Measurements from ENCODE around the gene MOCOS. TPM values are rescaled to one million over a fixed set of nuclear protein-coding genes. Genes with fewer than 3 reads are reported as not detected.

MOCOS gene
- total RNA-seq, 2 experiments from 2014 or later, result 0.21 to 0.47 TPM

DNA sequence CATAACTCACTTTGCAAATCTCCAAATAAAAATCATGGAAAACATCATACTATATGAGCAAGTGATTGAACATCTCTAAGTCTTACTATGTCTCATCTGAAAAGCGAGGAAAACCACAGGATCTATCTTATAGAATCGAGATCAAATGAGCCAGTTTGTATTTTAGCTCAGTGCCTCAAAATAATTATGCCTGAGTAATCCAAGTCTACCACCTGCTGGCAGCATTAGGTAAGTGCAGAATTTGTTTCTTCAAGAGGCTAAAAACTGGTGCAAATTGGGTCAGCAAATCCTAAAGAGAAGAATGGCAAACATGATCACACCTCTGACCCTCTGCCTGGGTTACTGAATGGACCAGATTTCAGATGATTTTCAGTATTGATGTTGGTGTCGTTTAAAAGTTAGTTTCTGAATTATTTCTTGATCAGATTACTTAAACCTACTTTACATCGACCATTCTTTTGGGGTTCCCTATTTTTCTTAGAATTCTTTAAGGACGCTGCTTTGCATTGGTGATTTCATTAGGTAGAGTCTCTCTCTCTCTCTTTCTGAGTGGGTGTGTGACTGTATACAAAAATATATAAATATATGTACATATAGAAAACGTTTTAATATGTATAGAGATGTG is 97.5 kb downstream of the MOCOS start:
- DNase-seq (peak; percentile 59), ATAC-seq (no peak)
- H3K36me3 Mint-ChIP-seq (ENCODE audit: low read depth), result no peaks in the 10 kb centered on the region
- POLR2A ChIA-PET, result no interaction called here
- no peaks in the 10 kb centered on the region for H3K9me3 Mint-ChIP-seq (ENCODE audit: insufficient read depth)
- H3K4me1 Mint-ChIP-seq (ENCODE audit: low read depth), result peaks cover 1% of the 10 kb centered on the region
- CTCF ChIA-PET, result interaction anchor here (0.6 to 5.6 kb wide), 19 partner anchors 8 to 273 kb away, joined by 3 to 50 read pairs (median 5); partner anchors contain the start of genes ELP2 and SLC39A6
- H3K27ac Mint-ChIP-seq, result no peak overlapping the region
- H3K27me3 Mint-ChIP-seq (ENCODE audit: low read depth), result peaks cover 15% of the 10 kb centered on the region
- H3K4me3 Mint-ChIP-seq, result no peak overlapping the region

DNA sequence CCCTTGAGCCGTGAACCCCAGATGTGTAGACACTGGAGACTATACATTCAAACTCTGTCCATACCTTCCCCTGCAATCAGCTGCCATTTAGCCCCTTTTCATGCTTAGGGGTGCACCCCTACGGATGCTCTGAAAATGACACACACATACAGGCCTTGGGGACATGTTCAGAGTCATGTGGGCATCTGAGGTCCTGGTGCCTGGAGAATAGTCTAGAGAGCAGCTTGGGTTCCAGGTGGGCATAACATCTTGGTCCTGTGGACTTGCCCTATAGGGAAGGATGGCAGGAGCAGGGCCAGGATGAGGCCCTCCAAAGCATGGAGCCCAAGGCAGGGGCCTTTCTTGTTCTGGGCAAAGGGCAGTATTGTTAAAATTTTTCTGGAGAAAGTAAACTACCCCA is 100.4 kb downstream of the MOCOS start:
- no peak for ATAC-seq
- no peak for DNase-seq
- Mint-ChIP-seq H3K36me3 (ENCODE audit: low read depth) (no peaks in the 10 kb centered on the region), H3K4me3 (no peak overlapping the region), H3K4me1 (ENCODE audit: low read depth) (peaks cover 1% of the 10 kb centered on the region), H3K27me3 (ENCODE audit: low read depth) (peaks cover 15% of the 10 kb centered on the region), H3K27ac (no peak overlapping the region), H3K9me3 (ENCODE audit: insufficient read depth) (no peaks in the 10 kb centered on the region)
- CTCF ChIA-PET, result interaction anchor here (5.6 kb wide), 1 partner anchor 193 kb away, joined by 50 read pairs; no protein-coding TSS in a partner anchor
- POLR2A ChIA-PET, result interaction anchor here (0.6 kb wide), 1 partner anchor 145 kb away, joined by 3 read pairs; no protein-coding TSS in a partner anchor

DNA sequence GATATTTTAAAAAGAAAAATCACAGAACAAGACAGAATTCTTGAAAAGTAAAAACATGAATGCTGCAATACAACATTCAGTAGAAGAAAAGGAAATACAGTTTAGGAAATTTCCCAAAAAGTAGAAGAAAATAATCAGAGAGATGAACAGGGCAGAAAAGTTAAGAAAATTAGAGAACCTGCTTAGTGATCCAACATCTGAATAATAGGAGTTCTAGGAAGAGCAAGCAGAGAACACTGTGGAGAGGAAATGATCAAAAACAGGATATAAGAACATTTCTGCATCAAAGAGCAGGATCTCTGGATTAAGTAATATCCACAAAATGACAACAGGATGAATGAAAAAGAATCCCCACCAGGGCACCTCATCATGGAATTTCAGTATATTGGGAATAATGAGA is 101.4 kb downstream of the MOCOS start:
- DNase-seq (no peak), ATAC-seq (no peak)
- H3K27ac Mint-ChIP-seq, result no peak overlapping the region
- H3K4me1 Mint-ChIP-seq (ENCODE audit: low read depth), result peaks cover 1% of the 10 kb centered on the region
- ChIA-PET POLR2A (no interaction called here), CTCF (no interaction called here)
- peaks cover 15% of the 10 kb centered on the region for H3K27me3 Mint-ChIP-seq (ENCODE audit: low read depth)
- no peaks in the 10 kb centered on the region for H3K9me3 Mint-ChIP-seq (ENCODE audit: insufficient read depth)
- H3K4me3 Mint-ChIP-seq, result no peak overlapping the region
- no peaks in the 10 kb centered on the region for H3K36me3 Mint-ChIP-seq (ENCODE audit: low read depth)

DNA sequence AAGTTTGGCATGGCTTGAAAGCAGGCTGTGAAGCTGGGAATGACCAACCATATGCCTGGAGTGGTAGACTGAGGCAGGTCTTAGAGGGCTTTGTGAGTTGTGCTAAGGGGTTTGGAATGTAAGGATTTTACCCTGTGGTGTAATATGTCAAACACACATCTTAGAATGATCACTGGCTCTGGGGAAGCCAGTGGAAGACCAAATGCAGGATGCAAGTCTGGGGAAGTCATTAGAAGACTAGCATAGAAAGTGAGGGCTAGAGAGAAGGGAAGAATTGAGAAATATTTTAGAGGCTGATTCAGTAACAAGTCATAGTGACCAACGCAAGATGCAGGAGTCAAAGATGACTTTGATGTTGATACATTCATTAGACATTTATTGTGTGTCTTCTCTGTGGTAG is 106.7 kb downstream of the MOCOS start:
- ATAC-seq, result no peak
- no peak for DNase-seq
- no peaks in the 10 kb centered on the region for H3K9me3 Mint-ChIP-seq (ENCODE audit: insufficient read depth)
- H3K4me1 Mint-ChIP-seq (ENCODE audit: low read depth), result no peaks in the 10 kb centered on the region
- H3K36me3 Mint-ChIP-seq (ENCODE audit: low read depth), result no peaks in the 10 kb centered on the region
- no peak overlapping the region for H3K4me3 Mint-ChIP-seq
- CTCF ChIA-PET, result interaction anchor here (1.8 kb wide), 1 partner anchor 10 kb away, joined by 7 read pairs; no protein-coding TSS in a partner anchor
- POLR2A ChIA-PET, result interaction anchor here (0.5 kb wide), 1 partner anchor 463 kb away, joined by 3 read pairs; no protein-coding TSS in a partner anchor
- peaks cover 15% of the 10 kb centered on the region for H3K27me3 Mint-ChIP-seq (ENCODE audit: low read depth)
- H3K27ac Mint-ChIP-seq, result no peak overlapping the region

DNA sequence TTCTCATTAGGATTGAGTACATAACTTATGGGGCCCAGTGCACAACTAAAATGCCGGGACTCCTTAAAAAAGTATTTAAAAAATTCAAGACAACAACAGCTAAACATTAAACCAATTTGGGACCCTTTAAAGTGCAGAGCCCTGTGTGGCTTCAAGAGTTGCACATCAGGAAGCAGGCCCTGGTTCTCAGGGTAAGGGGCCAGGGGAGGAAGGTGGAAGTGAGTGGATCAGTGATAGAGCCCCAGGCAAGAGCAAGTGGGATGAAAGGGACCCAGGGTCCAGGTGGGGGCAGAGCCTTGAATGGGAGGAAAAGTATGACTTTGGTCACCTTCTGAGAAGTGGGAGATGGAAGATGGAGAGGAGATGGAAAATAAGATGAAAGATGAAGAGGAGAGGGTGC is 107.9 kb downstream of the MOCOS start:
- H3K4me3 Mint-ChIP-seq, result no peak overlapping the region
- H3K9me3 Mint-ChIP-seq (ENCODE audit: insufficient read depth), result no peaks in the 10 kb centered on the region
- DNase-seq, result no peak
- ChIA-PET CTCF (interaction anchor here (1.8 kb wide), 1 partner anchor 11 kb away, joined by 7 read pairs; no protein-coding TSS in a partner anchor), POLR2A (no interaction called here)
- peaks cover 21% of the 10 kb centered on the region for H3K27me3 Mint-ChIP-seq (ENCODE audit: low read depth)
- ATAC-seq, result no peak
- no peak overlapping the region for H3K27ac Mint-ChIP-seq
- H3K4me1 Mint-ChIP-seq (ENCODE audit: low read depth), result no peaks in the 10 kb centered on the region
- no peaks in the 10 kb centered on the region for H3K36me3 Mint-ChIP-seq (ENCODE audit: low read depth)

DNA sequence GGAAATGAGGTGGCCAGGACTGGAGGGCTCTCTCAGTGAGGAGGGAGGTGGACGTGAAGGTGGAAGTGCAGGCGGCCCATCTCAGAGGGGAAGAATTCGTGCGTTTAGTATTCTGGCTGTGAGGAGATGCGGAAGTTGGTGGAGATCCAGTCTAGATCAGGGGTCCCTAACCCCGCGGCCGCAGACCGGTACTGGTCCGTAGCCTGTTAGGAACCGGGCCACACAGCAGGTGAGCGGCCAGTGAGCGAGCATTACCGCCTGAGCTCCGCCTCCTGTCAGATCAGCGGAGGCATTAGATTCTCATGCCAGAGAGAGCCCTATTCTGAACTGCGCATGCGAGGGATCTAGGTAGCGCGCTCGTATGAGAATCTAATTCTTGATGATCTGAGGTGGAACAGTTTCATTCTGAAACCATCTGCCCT is 108.6 kb downstream of the MOCOS start:
- Mint-ChIP-seq H3K9me3 (ENCODE audit: insufficient read depth) (no peaks in the 10 kb centered on the region), H3K27ac (no peak overlapping the region), H3K36me3 (ENCODE audit: low read depth) (no peaks in the 10 kb centered on the region), H3K4me3 (no peak overlapping the region), H3K27me3 (ENCODE audit: low read depth) (peaks cover 26% of the 10 kb centered on the region), H3K4me1 (ENCODE audit: low read depth) (no peaks in the 10 kb centered on the region)
- no peak for DNase-seq
- CTCF ChIA-PET, result no interaction called here
- POLR2A ChIA-PET, result no interaction called here
- ATAC-seq, result no peak

DNA sequence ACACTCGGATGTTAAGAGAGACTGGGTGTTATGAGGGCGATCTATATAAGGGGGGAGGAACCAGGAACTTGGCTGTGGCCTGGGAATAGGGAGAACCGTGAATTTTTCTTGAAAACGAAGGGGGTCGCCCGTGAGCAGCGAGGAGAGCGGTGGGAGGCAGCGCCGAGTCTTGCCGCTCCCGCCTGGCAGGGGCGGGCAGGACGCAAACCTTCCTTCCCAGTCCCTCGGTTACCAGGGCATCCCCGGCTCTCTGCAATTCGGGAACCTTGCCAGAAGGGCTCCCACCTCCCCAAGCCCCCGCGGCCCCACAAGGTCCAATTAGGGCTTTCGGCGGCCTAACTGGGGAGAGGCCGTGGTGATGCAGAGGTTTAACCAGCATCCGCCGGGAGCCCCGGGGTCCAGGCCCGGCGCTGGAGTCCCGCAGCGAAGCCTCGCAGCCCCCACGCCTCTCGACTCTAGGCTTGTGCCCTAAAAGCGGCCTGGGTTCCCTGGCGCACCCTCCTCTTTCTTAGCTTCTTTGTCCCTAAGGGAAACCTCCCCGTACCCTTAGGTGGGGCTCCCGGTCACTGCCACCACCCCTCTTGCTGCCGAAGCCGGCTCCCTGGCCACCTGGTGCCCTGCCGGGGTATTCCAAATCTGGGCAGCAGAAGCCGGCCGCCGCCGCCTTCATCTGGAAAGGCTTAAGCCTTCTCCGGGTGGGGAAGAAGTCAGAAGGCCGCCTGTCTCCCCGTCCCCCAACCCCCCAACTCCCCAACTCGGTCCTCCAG is 109.5 kb downstream of the MOCOS start:
- Mint-ChIP-seq H3K9me3 (ENCODE audit: insufficient read depth) (no peaks in the 10 kb centered on the region), H3K4me1 (ENCODE audit: low read depth) (no peaks in the 10 kb centered on the region), H3K36me3 (ENCODE audit: low read depth) (no peaks in the 10 kb centered on the region), H3K27ac (no peak overlapping the region), H3K4me3 (peak overlapping the region; percentile 16), H3K27me3 (ENCODE audit: low read depth) (peaks cover 21% of the 10 kb centered on the region)
- ChIA-PET POLR2A (no interaction called here), CTCF (no interaction called here)
- ATAC-seq (peak; percentile 27), DNase-seq (no peak)

DNA sequence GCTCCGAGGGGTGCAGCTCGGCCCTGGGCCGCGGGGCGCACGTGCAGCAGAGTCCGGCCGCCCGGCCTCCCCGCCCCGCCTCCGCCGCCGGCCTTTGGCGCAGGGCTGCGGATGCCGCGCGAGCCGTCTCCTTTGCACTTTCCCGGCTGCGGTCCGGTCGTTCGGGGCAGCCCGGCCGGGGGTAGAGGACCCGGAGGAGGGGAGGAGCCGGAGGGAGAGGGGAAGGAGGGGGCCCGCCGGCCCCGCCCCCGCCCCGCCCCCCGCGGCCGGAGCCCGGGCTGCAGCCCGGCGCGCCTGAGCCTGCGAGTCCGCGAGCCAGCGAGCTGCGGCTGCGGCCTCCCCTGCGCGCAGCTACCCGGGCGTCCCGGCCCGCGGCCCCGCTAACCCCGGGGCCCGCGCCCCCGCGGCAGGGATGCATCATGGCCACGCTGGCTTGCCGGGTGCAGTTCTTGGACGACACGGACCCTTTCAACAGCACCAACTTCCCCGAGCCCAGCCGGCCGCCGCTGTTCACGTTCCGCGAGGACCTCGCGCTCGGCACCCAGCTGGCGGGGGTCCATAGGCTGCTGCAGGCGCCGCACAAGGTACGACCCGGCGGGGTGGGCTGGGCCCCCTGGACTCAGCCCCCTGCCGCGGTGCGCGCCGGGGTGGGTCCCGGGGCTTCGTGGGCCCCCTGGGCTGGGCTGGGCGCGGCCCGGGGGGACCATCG is 110.3 kb downstream of the MOCOS start, which contains the start of gene FHOD3:
FHOD3 (plus strand) TSS at position 297 of the 709 bp plus-strand sequence; CDS start at position 420, 123 bp downstream.
- DNase-seq (no peak), ATAC-seq (peak; percentile 63)
- POLR2A ChIA-PET, result no interaction called here
- H3K27ac Mint-ChIP-seq, result no peak within 1 kb of the TSS
- H3K36me3 Mint-ChIP-seq (ENCODE audit: low read depth), result no peaks in the 10 kb centered on the region
- CTCF ChIA-PET, result no interaction called here
- H3K27me3 Mint-ChIP-seq (ENCODE audit: low read depth), result peaks cover 27% of the 10 kb centered on the region
- no peaks in the 10 kb centered on the region for H3K9me3 Mint-ChIP-seq (ENCODE audit: insufficient read depth)
- H3K4me1 Mint-ChIP-seq (ENCODE audit: low read depth), result no peaks in the 10 kb centered on the region
- peak within 1 kb of the TSS; percentile 16 for H3K4me3 Mint-ChIP-seq

DNA sequence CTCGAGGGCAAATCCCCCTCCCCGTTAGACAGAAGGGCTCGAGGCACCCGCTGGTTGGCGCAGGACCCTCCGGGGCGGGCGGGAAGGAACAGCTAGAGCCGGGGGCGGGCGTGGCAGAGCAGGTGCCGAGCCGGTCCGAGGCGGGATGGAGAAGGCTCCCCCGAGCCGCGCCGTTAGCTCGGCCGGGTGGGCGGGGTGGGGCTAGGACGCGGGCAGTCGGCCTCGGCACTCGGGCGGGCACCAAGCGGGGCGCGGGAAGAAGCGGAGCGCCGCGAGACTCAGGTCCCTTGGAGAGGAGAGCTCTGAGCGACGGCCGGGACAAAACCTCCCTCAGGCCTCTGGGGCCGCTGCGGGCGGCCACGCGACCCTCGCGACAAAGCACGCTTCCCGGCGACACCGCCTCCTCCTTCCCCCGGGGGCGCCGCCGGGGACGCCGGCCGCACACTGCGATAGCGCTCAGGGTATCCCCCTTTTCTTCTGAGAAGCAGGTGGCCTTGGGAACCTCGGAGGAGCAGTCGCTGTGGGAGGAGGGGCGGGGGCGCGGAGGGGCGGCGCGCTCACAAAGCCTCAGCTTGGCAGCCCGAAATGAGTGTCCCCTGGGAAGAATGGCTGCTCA is 110.9 kb downstream of the MOCOS start:
- ChIA-PET CTCF (no interaction called here), POLR2A (no interaction called here)
- ATAC-seq (peak; percentile 46), DNase-seq (no peak)
- Mint-ChIP-seq H3K4me3 (no peak overlapping the region), H3K27me3 (ENCODE audit: low read depth) (peaks cover 31% of the 10 kb centered on the region), H3K9me3 (ENCODE audit: insufficient read depth) (no peaks in the 10 kb centered on the region), H3K4me1 (ENCODE audit: low read depth) (no peaks in the 10 kb centered on the region), H3K27ac (no peak overlapping the region), H3K36me3 (ENCODE audit: low read depth) (no peaks in the 10 kb centered on the region)

DNA sequence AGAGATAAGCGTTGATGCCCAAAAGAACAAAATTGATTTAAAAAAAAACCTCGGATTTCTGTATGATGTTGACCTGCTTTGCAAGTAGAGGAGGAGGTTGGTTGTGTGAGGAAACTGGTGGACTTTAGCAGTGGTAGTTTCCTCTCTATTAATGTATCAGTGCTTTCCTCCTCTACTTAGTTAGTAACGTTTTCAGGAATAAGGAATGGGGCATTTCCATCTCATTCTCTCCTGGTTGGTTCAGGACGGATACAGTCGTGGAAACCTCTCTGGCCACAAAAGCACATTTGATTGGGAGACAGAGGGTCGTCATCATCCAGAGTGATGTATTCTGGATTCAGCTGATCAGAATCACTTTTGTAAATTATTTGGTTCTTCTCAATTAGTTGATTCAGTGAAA is 111.7 kb downstream of the MOCOS start:
- Mint-ChIP-seq H3K36me3 (ENCODE audit: low read depth) (no peaks in the 10 kb centered on the region), H3K4me3 (no peak overlapping the region), H3K9me3 (ENCODE audit: insufficient read depth) (no peaks in the 10 kb centered on the region), H3K27me3 (ENCODE audit: low read depth) (peaks cover 37% of the 10 kb centered on the region), H3K27ac (no peak overlapping the region), H3K4me1 (ENCODE audit: low read depth) (no peaks in the 10 kb centered on the region)
- DNase-seq (no peak), ATAC-seq (no peak)
- ChIA-PET CTCF (no interaction called here), POLR2A (no interaction called here)

DNA sequence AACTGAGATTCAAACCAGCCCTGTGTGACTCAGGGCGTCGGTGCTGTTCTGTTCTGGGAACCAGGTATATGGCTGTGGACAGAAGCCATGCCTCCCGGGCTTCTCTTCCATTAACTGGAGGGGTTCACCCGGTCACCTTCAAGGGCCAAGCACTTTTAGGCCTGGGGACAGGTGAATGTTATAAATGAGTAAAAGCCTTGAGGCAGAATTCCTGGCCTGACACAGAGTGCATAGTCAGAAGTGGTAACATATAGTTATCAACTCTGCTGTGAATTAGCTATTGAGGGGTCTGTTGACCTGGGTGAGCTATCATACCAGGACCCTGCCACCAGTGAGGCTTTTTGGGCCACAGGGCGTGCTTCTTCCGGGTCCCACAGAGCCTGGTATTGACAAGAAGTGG is 112.9 kb downstream of the MOCOS start:
- peaks cover 43% of the 10 kb centered on the region for H3K27me3 Mint-ChIP-seq (ENCODE audit: low read depth)

More for the DNA sequence above, 112.9 kb downstream of the MOCOS start:
- no peaks in the 10 kb centered on the region for H3K36me3 Mint-ChIP-seq (ENCODE audit: low read depth)
- no peak for DNase-seq
- no peaks in the 10 kb centered on the region for H3K4me1 Mint-ChIP-seq (ENCODE audit: low read depth)
- no peak overlapping the region for H3K27ac Mint-ChIP-seq
- ChIA-PET CTCF (no interaction called here), POLR2A (no interaction called here)
- no peaks in the 10 kb centered on the region for H3K9me3 Mint-ChIP-seq (ENCODE audit: insufficient read depth)
- ATAC-seq, result no peak
- no peak overlapping the region for H3K4me3 Mint-ChIP-seq
